Spleen (tissue), 7 donors: ENCODE measurements around the gene UBE2E2.

ENCODE experiments used
- CTCF ChIP-seq, 11 experiments: fragments of 200-600 bp in 7 of 11; fragments of 450-650 bp in 4 of 11; sonication (generic) in 4 of 11; IDR thresholded peaks in 8 of 11; conservative IDR thresholded peaks in 3 of 11; 1 replicate in 7 of 11; 2 replicates in 4 of 11; pipeline versions ENCODE4 v1.4.0 to v1.8.0; 2016 to 2021; ENCODE audit warnings: antibody characterized with exemption in 11 of 11, inconsistent platforms in 4 of 11, mild to moderate bottlenecking in 1 of 11
- POLR2A ChIP-seq, 3 donors: fragments of 450-650 bp; IDR thresholded peaks; one replicate each; pipeline ENCODE4 v1.5.1; 2017; ENCODE audit warnings: antibody characterized with exemption in 3 of 3, mild to moderate bottlenecking in 1 of 3
- POLR2AphosphoS5 ChIP-seq, 3 donors: sonication (generic); formaldehyde crosslinking; IDR thresholded peaks; one replicate each; pipeline ENCODE4 v1.5.1; 2017; ENCODE audit warnings: antibody characterized with exemption in 3 of 3
- donor health status: DM: no; HTN: no; CAD: no; lungs with moderate emphysema.
- donor health status: DM: no; HTN: no; CAD: no.
- donor health status: DM: no; HTN: no; CAD: no.

GRCh38 chr3:23244324-23245041 lies 41.4 kb downstream of the UBE2E2 start:
- TF ChIP-seq POLR2A (IDR thresholded peaks at IDR 0.05) = no peak
- no peak for TF ChIP-seq CTCF (IDR thresholded peaks at IDR 0.05 in 8 of 11, conservative IDR thresholded peaks at IDR 0.05 in 3 of 11)
- TF ChIP-seq POLR2AphosphoS5 (IDR thresholded peaks at IDR 0.05) = no peak
